AG10803 (cell line): ENCODE data around the gene CDK2.

Experiments used
- DNase-seq: peaks from one replicate; pipeline ENCODE4 v3.0.0; 2010; ENCODE audit warnings: low read depth
- H3K4me3 ChIP-seq: 2 replicates; pipeline ENCODE4 v1.5.1; 2011; ENCODE audit warnings: mild to moderate bottlenecking, low read length, control low read depth
- TF ChIP-seq, protein P1 (sequence below): conservative IDR thresholded peaks from 2 replicates; pipeline ENCODE4 v1.5.1; 2011; ENCODE audit warnings: mild to moderate bottlenecking, low read length, control low read depth, inconsistent platforms

CDK2 gene

DNA sequence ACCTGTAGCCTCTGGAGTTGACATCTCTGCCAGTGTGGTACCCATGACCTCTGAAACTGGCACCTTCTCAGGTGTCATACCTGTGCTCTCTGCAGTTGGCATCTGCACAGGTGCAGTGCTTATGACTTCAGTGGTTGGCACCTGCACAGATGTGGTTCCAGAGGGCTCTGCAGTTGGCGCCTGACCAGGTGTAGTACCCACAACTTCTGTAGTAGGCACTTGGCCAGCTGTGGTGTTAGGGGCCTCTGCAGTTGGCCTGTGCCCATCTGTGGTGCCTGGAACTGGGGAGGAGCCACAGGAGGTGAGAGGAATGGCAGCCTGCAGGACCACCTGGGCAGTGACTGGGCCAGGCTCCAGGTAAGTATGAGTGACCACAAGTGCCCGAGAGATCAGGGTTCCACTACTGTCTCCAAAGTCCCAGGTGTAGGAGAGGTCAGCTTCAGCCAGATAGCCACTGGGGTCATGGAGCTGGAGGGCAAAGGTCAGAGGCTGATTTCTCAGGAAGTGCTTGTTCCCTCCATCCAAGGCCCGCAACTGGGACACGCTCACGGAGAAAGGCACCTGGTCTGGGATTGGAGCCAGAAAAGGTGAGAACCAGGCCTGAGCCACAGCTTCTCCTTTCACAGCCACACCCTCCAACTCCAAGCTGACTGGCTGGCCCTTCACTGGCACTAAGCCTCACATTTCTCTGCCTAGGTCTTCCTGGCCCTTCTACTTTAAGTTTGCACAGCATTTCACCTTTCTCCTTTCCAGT lies 9.3 kb upstream of the CDK2 start:
- TF ChIP-seq, protein P1, sequence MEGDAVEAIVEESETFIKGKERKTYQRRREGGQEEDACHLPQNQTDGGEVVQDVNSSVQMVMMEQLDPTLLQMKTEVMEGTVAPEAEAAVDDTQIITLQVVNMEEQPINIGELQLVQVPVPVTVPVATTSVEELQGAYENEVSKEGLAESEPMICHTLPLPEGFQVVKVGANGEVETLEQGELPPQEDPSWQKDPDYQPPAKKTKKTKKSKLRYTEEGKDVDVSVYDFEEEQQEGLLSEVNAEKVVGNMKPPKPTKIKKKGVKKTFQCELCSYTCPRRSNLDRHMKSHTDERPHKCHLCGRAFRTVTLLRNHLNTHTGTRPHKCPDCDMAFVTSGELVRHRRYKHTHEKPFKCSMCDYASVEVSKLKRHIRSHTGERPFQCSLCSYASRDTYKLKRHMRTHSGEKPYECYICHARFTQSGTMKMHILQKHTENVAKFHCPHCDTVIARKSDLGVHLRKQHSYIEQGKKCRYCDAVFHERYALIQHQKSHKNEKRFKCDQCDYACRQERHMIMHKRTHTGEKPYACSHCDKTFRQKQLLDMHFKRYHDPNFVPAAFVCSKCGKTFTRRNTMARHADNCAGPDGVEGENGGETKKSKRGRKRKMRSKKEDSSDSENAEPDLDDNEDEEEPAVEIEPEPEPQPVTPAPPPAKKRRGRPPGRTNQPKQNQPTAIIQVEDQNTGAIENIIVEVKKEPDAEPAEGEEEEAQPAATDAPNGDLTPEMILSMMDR = no peak
- DNase-seq = no peak
- no peak overlapping the region for H3K4me3 ChIP-seq

DNA sequence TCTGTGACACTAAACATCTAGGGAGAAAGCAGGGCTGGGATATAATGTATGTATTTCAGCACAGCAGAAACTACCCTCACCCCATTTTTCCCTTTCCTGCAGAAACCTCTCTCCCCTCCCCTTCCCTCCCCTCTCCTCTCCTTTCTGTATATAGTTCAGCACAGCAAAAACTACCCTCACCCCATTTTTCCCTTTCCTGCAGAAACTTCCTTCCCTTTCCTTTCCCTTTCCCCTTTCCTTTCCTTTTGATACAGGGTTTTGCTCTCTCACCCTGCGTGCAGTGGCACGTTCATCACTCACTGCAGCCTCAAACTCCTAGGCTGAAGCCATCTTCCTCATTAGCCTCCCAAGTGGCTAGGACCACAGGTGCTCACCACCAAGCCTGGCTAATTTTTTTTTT lies 2.9 kb upstream of the CDK2 start:
- no peak for DNase-seq
- no peak overlapping the region for H3K4me3 ChIP-seq
- TF ChIP-seq, protein P1 = no peak

DNA sequence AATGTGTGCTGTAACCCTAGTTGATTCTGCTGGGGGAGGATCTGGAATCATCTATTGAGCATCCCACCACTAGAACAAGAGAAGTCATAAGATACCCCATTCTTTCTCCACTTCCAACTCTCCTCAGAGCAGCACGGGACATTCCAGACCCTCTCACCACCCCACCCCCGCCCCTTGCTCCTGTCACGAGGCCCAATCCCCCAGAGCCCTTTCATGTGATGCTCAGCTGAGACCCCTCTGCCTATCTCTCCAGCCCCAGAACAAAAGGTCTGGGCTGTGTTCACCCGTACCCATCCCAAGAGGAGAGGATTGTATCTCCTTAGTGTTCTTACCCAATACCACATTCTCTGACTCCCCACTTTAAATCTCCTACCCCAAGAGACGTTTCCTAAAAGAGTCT lies 1.4 kb upstream of the CDK2 start:
- H3K4me3 ChIP-seq = no peak overlapping the region
- DNase-seq = no peak
- TF ChIP-seq, protein P1 = no peak

DNA sequence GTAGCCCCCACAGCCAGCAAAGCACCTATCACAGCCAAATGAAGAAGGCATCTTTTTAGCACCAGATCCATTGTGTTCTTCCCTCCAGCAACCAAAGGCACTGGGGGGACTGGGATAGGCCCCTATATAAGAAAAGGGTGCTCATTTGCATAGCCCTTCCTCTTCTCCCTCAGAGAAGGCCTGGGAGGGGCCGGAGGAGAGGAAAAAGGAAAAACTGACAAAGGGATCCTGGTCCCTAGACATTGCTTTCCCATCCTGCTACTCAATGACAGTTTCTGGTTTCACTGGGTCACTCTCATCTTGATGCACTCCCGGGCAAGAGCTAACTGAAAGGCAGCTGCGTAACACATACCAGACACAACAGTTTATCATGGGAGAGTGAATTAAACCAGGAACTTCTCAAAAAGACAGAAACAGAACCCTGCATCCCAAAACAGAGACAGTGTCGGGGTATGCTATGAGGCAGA lies 656 bp upstream of the CDK2 start, which contains the start of gene PMEL:
Gene PMEL (minus strand): TSS at position 102 of the 467 bp plus-strand sequence. CDS start 31 bp downstream, at position 71.
- TF ChIP-seq, protein P1 = no peak
- peak within 1 kb of the TSS; percentile 86 for H3K4me3 ChIP-seq
- peak; percentile 8 for DNase-seq

DNA sequence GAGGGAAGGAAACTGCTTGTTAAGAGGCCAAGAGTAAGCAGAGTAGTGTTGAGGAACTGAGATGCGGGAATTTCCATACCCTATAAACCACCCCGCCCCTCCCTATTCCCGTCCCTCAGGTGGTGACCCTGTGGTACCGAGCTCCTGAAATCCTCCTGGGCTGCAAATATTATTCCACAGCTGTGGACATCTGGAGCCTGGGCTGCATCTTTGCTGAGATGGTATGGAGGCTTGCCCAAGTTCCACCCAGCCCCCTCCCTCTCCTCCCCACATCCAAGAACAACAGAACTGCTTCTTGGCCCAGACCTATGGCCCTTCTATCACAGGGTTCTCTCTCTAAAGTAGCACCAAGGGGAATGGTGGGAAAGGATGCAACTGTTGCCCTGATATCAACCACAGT lies 2.7 kb downstream of the CDK2 start:
- TF ChIP-seq, protein P1 = no peak
- no peak for DNase-seq
- H3K4me3 ChIP-seq = no peak overlapping the region

DNA sequence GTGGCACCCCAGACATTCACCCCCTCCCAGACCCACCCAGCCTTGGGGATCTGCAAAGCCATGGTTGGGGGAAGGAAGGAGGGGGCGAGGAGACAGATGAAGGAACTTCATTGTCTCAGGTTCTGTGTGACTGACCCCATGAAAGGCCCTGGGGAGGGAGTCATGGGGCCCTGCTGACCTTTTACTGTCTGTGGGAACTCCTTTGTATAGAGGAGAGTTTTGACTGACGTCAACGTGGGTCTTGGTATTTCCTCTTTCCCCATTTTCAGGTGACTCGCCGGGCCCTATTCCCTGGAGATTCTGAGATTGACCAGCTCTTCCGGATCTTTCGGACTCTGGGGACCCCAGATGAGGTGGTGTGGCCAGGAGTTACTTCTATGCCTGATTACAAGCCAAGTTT lies 4.1 kb downstream of the CDK2 start:
- peak; percentile 25 for DNase-seq
- no peak overlapping the region for H3K4me3 ChIP-seq
- TF ChIP-seq, protein P1 = no peak

DNA sequence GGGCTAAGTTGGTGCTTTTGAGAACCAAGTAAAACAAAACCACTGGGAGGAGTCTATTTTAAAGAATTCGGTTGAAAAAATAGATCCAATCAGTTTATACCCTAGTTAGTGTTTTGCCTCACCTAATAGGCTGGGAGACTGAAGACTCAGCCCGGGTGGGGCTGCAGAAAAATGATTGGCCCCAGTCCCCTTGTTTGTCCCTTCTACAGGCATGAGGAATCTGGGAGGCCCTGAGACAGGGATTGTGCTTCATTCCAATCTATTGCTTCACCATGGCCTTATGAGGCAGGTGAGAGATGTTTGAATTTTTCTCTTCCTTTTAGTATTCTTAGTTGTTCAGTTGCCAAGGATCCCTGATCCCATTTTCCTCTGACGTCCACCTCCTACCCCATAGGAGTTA lies 5.4 kb downstream of the CDK2 start:
- TF ChIP-seq, protein P1 = no peak
- DNase-seq = peak; percentile 68
- no peak overlapping the region; the same call in 1 of the 2 replicates for H3K4me3 ChIP-seq
